HepG2 (cell line): ENCODE measurements around the gene TMEM141. TPM values are rescaled to one million over a fixed set of nuclear protein-coding genes. Genes with fewer than 3 reads are reported as not detected.
A peak's percentile ranks its signal among the peaks of the same experiment; 100 is the strongest.

Experiments
- GMEB2 ChIP-seq: IDR thresholded peaks from 2 replicates; pipeline ENCODE4 v1.6.1; 2016; ENCODE audit warnings: missing biosample characterization, missing genetic modification reagents, low read depth
- HDAC1 ChIP-seq: sonication (generic); formaldehyde crosslinking; IDR thresholded peaks from 2 replicates; pipeline ENCODE4 v1.5.1; 2020; ENCODE audit warnings: mild to moderate bottlenecking, missing genetic modification reagents
- HNF1B ChIP-seq: sonication (generic); formaldehyde crosslinking; IDR thresholded peaks from 2 replicates; pipeline ENCODE4 v1.5.1; 2020; ENCODE audit warnings: mild to moderate bottlenecking, moderate library complexity, missing genetic modification reagents
- MLX ChIP-seq: IDR thresholded peaks from 2 replicates; pipeline ENCODE4 v1.6.1; 2016
- PCBP1 ChIP-seq: fragments of 200-400 bp; formaldehyde crosslinking; IDR thresholded peaks from 2 replicates; pipeline ENCODE4 v1.6.1; 2017; ENCODE audit warnings: mild to moderate bottlenecking, low read depth, low read length, borderline replicate concordance
- PRDM4 ChIP-seq: sonication (generic); formaldehyde crosslinking; IDR thresholded peaks from 2 replicates; pipeline ENCODE4 v1.9.0; 2021; ENCODE audit warnings: missing genetic modification reagents, borderline replicate concordance
- SUZ12 ChIP-seq: fragments of 150-350 bp; IDR thresholded peaks from 2 replicates; pipeline ENCODE4 v1.6.1; 2014; ENCODE audit warnings: low read depth, low read length
- TEAD3 ChIP-seq: optimal IDR thresholded peaks from 2 replicates; pipeline ENCODE3; 2016; ENCODE audit warnings: borderline replicate concordance
- ZBTB33 ChIP-seq: sonication (generic); formaldehyde crosslinking; IDR thresholded peaks from 2 replicates; pipeline ENCODE4 v1.4.0; 2020; ENCODE audit warnings: missing genetic modification reagents
- ZFX ChIP-seq: sonication (generic); formaldehyde crosslinking; IDR thresholded peaks from 2 replicates; pipeline ENCODE4 v1.4.0; 2020; ENCODE audit warnings: mild to moderate bottlenecking, low read depth, missing genetic modification reagents, moderate library complexity
- ZNF318 ChIP-seq: sonication (generic); formaldehyde crosslinking; IDR thresholded peaks from 2 replicates; pipeline ENCODE4 v1.4.0; 2020; ENCODE audit warnings: mild to moderate bottlenecking, missing genetic modification reagents
- polyA plus RNA-seq, 8 experiments: library from polyadenylated mRNA; depleted of rRNA in 3 of 8; stranded (reverse) in 7 of 8; unstranded in 1 of 8; fragments of >200 nt; fragmentation: Illumina TruSeq in 4 of 8; extraction: Trizol in 4 of 8; gene quantifications; 2 replicates each; pipeline versions ENCODE4 v1.2.1 to v1.2.3, GENCODE V29; 2011 to 2016; ENCODE audit warnings: low read depth in 4 of 8, missing spikeins in 1 of 8, mixed read lengths in 1 of 8; ENCODE audit not compliant: insufficient read depth in 1 of 8
- total RNA-seq, 5 experiments: library from RNA; depleted of rRNA; stranded (reverse); fragments of >200 nt; fragmentation: Illumina TruSeq; extraction: Trizol; gene quantifications; 2 replicates each; pipeline ENCODE4 v1.2.3, GENCODE V29; 2016; ENCODE audit warnings: low read depth in 1 of 5

TMEM141 gene
- total and polyA plus RNA-seq, 2 of the 13 experiments (the other 11 are each of a cell fraction or from before 2014, with no cell fraction given): 81.0 to 202 TPM

GRCh38 chr9:136773386-136774044 is 17.6 kb upstream of the TMEM141 start (continued):
- TF ChIP-seq ZNF318 (CRISPR knock-in tag): no peak
- no peak for TF ChIP-seq HNF1B
- TF ChIP-seq ZBTB33 (CRISPR knock-in tag): no peak
- TF ChIP-seq MLX: no peak
- no peak for TF ChIP-seq PRDM4
- TF ChIP-seq ZFX (CRISPR knock-in tag): peak; percentile 78
- no peak for TF ChIP-seq GMEB2
- no peak for TF ChIP-seq PCBP1
- TF ChIP-seq TEAD3 (CRISPR knock-in tag): peak; percentile 17
- no peak for TF ChIP-seq HDAC1 (CRISPR knock-in tag)
- peak; percentile 32; the same call in 1 of the 2 replicates for TF ChIP-seq SUZ12
